GM23248 (cell line): Measurements from ENCODE around the gene RNU4-1. TPM values are rescaled to one million over a fixed set of nuclear protein-coding genes. Genes with fewer than 3 reads are reported as not detected.
A peak's percentile ranks its signal among the peaks of the same experiment; 100 is the strongest.
"Not testable (repeated sequence)": the region's sequence is repeated elsewhere in the genome, so short reads cannot be mapped to it uniquely, and the experiment has no call there.

Experiments used
- DNase-seq: peaks from one replicate; pipeline ENCODE4 v3.0.0-alpha.2; 2015
- H2AFZ ChIP-seq: fragments of 200-600 bp; sonication (generic); 2 replicates; pipeline ENCODE4 v1.6.1; 2016; ENCODE audit warnings: antibody characterized with exemption
- H3F3A ChIP-seq: fragments of 200-600 bp; sonication (generic); 2 replicates; pipeline ENCODE4 v1.6.1; 2016; ENCODE audit warnings: mild to moderate bottlenecking, antibody characterized with exemption, mixed run types; ENCODE audit not compliant: insufficient read depth
- H3K27ac ChIP-seq: fragments of 200-600 bp; sonication (generic); 2 replicates; pipeline ENCODE4 v1.5.1; 2016; ENCODE audit warnings: mild to moderate bottlenecking
- H3K27me3 ChIP-seq: fragments of 200-600 bp; sonication (generic); replicated peaks from 2 replicates; pipeline ENCODE4 v1.6.1; 2016; ENCODE audit warnings: mild to moderate bottlenecking; ENCODE audit not compliant: insufficient read depth
- H3K36me3 ChIP-seq: fragments of 200-600 bp; sonication (generic); 2 replicates; pipeline ENCODE4 v1.6.1; 2016; ENCODE audit warnings: low read depth, mild to moderate bottlenecking
- H3K4me1 ChIP-seq: fragments of 200-600 bp; sonication (generic); 2 replicates; pipeline ENCODE4 v1.6.1; 2016; ENCODE audit warnings: mild to moderate bottlenecking; ENCODE audit not compliant: insufficient read depth
- H3K4me2 ChIP-seq: fragments of 200-600 bp; sonication (generic); one replicate; pipeline ENCODE4 v1.6.1; 2016; ENCODE audit warnings: mild to moderate bottlenecking; ENCODE audit not compliant: unreplicated experiment
- H3K4me3 ChIP-seq: fragments of 200-600 bp; sonication (generic); 2 replicates; pipeline ENCODE4 v1.5.1; 2016; ENCODE audit warnings: mild to moderate bottlenecking
- H3K79me2 ChIP-seq: fragments of 200-600 bp; sonication (generic); 2 replicates; pipeline ENCODE4 v1.6.1; 2016; ENCODE audit warnings: mild to moderate bottlenecking; ENCODE audit not compliant: insufficient read depth
- H3K9ac ChIP-seq: fragments of 200-600 bp; sonication (generic); 2 replicates; pipeline ENCODE4 v1.6.1; 2016; ENCODE audit warnings: mild to moderate bottlenecking
- H3K9me2 ChIP-seq: fragments of 200-600 bp; sonication (generic); 2 replicates; pipeline ENCODE4 v1.6.1; 2016; ENCODE audit warnings: mixed run types, mild to moderate bottlenecking, moderate library complexity; ENCODE audit not compliant: insufficient read depth
- H3K9me3 ChIP-seq: fragments of 200-600 bp; sonication (generic); one replicate; pipeline ENCODE4 v1.6.1; 2017; ENCODE audit warnings: low read depth
- H4K20me1 ChIP-seq: fragments of 200-600 bp; sonication (generic); 2 replicates; pipeline ENCODE4 v1.6.0; 2016; ENCODE audit not compliant: insufficient read depth
- EZH2 ChIP-seq: fragments of 200-600 bp; sonication (generic); IDR thresholded peaks from 2 replicates; pipeline ENCODE4 v1.6.1; 2018; ENCODE audit warnings: antibody characterized with exemption, mild to moderate bottlenecking; ENCODE audit not compliant: insufficient read depth, poor library complexity, severe bottlenecking
- EZH2phosphoT487 ChIP-seq: fragments of 200-600 bp; sonication (generic); IDR thresholded peaks from 2 replicates; pipeline ENCODE4 v1.6.1; 2018; ENCODE audit warnings: antibody characterized with exemption, moderate library complexity, mild to moderate bottlenecking, low read depth; ENCODE audit not compliant: insufficient read depth
- WGBS, 2 experiments: methylation state at CpG; one replicate each; pipeline ENCODE4 v1.1.6; 2015 to 2017; ENCODE audit warnings: low lambda C conversion rate in 2 of 2, low coverage in 1 of 2; ENCODE audit errors: missing lambda C conversion rate in 2 of 2; 5-methylcytosine and 5-hydroxymethylcytosine counted together
- in situ Hi-C: fragments of 300-500 bp; cut with MboI; formaldehyde crosslinking; loops from 2 replicates; pipeline ENCODE4 v1.15.0; 2020
- polyA plus RNA-seq: library from polyadenylated mRNA; unstranded; fragments of >200 nt; fragmentation: Nextera tagmentation; extraction: Ambion mirVana; gene quantifications from 2 replicates; pipeline ENCODE4 v1.2.1, GENCODE V29; 2016
- total RNA-seq: library from RNA; depleted of rRNA; stranded (reverse); fragments of >200 nt; shearing (Covaris generic); gene quantifications from 2 replicates; pipeline ENCODE4 v1.2.3, GENCODE V29; 2014

Gene RNU4-1
- total and polyA plus RNA-seq, 2 experiments from 2014 or later = not detected

DNA sequence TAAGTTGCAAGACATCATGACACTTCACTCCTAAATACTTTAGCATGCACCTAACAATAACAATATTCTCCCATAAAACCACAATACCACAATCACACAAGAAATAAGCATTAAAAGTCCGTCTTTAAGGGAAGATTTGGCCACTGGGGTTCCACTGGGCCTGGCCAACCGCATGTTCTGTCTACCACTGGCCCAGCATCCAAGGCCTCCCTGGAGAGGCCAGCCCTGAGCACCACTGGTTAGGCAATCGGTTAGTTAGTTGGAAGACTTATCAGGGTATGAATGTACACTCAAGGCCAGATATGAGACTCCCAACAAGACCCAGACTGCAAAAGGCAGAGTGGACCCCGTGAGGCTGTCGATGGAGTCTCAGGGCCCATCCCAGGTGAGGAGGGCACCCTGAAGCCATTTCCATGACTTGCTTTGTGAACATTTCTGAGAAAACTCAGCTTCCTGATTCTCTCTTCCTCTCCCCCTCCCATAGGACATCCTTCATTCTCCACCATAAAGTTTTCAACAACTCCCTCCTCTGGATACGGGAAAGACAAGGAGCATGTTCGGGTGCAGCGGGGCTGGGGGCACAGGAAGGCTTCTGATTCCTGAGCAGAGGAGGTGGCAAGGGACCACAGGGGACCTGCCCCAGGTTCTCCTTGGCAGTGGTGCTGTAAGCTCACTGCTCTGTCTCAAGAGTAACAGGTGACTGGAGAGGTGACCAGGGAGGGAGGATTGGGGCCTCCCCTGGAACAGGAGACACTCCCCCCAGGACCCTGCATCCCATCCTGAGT, 33.4 kb downstream of the RNU4-1 start:
- Histone ChIP-seq H3K4me1 (peaks cover 69% of the 10 kb centered on the region), H3K27me3 (no peaks in the 10 kb centered on the region), H3F3A (peaks cover 88% of the 10 kb centered on the region), H3K79me2 (peaks cover 98% of the 10 kb centered on the region), H3K36me3 (peaks cover 8% of the 10 kb centered on the region; the same call in 1 of the 2 replicates), H3K9me2 (no peaks in the 10 kb centered on the region), H3K4me2 (peak overlapping the region; percentile 27), H3K4me3 (no peak overlapping the region; the same call in 1 of the 2 replicates), H3K27ac (peak overlapping the region; percentile 82), H3K9me3 (no peaks in the 10 kb centered on the region), H2AFZ (no peak overlapping the region), H3K9ac (no peak overlapping the region), H4K20me1 (no peaks in the 10 kb centered on the region)
- WGBS, 2 experiments = 64% methylated on average over 8 of the region's 8 CpGs
- in situ Hi-C loops = no loop called here
- peak; percentile 71 for DNase-seq
- TF ChIP-seq EZH2phosphoT487 (no peak), EZH2 (no peak)

DNA sequence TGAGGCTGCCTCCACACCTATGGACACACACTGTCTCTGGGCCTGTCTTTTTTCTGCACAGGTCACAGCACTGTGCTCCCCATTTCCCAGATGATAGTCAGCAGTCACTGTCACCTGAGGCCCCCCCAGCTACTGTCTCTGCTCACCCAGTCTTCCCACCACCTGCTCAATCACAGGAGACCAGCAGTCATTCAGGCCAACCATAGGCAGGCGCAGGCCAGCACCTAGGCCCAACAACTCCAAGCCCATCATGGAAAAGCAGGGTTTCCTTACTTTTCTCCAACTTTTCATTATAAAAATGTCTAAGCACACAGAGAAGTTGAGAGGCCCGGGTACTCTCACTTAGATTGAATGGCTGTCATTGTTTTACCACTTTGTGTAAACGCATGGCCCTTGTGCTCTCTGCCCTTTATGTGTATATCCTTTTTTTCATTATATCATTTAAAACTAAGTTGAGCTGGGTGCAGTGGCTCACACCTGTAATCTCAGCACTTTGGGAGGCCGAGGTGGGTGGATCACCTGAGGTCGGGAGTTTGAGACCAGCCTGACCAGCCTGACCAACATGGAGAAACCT, 34.6 kb downstream of the RNU4-1 start:
- Histone ChIP-seq H3K27me3 (no peaks in the 10 kb centered on the region), H3K36me3 (peaks cover 12% of the 10 kb centered on the region; the same call in 1 of the 2 replicates), H3K4me2 (peak overlapping the region; percentile 72), H3F3A (peaks cover 87% of the 10 kb centered on the region), H4K20me1 (no peaks in the 10 kb centered on the region), H3K27ac (peak overlapping the region; percentile 82), H3K9me3 (no peaks in the 10 kb centered on the region), H3K4me3 (0 out of 2 replicates have a peak overlapping the region, but pooled peaks have one; percentile 11), H3K9me2 (no peaks in the 10 kb centered on the region), H3K4me1 (peaks cover 75% of the 10 kb centered on the region), H3K79me2 (peaks cover 98% of the 10 kb centered on the region), H2AFZ (no peak overlapping the region), H3K9ac (0 out of 2 replicates have a peak overlapping the region, but pooled peaks have one; percentile 21)
- 88 to 89% methylated on average over 5 of the region's 5 CpGs for WGBS, 2 experiments
- DNase-seq = no peak
- TF ChIP-seq EZH2 (no peak), EZH2phosphoT487 (no peak)
- in situ Hi-C loops = no loop called here

DNA sequence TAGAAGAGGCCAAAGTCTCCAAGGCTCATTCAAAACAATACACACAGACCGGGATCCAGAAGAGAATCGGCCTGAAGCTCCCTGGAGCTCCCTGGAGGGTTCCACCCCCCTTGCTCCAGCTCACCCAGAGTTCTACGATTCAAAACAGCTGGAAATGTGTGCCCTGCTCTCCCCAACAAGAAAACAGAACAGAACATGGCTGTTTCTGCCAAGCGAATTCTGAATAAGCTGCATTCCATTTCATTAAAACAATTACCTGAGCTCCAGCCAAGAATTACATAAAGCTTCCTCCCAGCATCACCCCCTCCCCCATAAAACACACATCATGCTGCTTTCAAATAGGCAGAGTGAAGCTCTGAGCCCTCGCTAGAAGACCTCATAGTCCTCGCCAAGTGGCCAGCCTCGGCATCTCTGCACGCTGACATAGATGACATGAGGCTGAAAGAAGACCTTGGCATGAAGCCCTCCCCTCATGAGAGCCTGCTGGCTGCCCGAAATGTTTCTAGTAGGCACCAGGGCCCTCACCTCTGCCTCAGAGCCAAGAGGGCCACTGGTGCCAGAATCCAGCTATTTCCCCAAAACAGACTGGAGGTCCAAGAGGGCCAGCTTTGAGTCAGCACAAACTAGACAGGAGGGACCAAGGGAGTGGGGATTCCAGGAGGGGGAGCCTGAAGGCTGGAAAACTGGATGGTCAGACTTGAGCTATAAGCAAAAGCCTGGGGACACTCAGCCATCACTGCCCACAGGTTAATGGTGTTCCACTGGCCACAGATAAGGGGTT, 35.8 kb downstream of the RNU4-1 start:
- in situ Hi-C loops = no loop called here
- H3K4me3 ChIP-seq = peak overlapping the region; percentile 53
- no peaks in the 10 kb centered on the region for H4K20me1 ChIP-seq
- peak; percentile 97 for DNase-seq
- peaks cover 79% of the 10 kb centered on the region for H3F3A ChIP-seq
- H3K9ac ChIP-seq = peak overlapping the region; percentile 59
- H3K9me2 ChIP-seq = no peaks in the 10 kb centered on the region
- peaks cover 98% of the 10 kb centered on the region for H3K79me2 ChIP-seq
- H2AFZ ChIP-seq = no peak overlapping the region
- 0 to 1% methylated on average over 9 of the region's 9 CpGs for WGBS, 2 experiments
- peak overlapping the region; percentile 72 for H3K4me2 ChIP-seq
- peaks cover 80% of the 10 kb centered on the region for H3K4me1 ChIP-seq
- H3K27ac ChIP-seq = peak overlapping the region; percentile 82
- peaks cover 15% of the 10 kb centered on the region; the same call in 1 of the 2 replicates for H3K36me3 ChIP-seq
- H3K9me3 ChIP-seq = no peaks in the 10 kb centered on the region
- no peaks in the 10 kb centered on the region for H3K27me3 ChIP-seq
- TF ChIP-seq EZH2phosphoT487 (no peak), EZH2 (no peak)

DNA sequence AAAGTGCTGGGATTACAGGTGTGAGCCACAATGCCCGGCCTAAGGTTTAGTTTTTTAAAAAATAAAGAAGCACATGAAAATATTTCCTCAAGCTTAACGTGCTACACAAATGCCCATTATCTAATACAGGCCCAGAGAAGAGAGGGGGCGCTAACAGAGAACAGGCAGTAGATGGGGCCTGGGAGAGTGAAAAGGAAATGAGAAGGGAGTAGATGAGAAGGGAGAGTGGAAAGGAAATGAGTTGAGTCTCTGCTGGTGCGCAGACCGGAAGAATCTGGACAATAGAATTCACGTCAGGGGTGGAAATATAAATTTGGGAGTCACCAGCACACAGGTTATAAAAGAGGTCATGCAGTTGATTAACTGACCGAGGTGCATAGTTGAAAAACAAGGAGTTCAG, 38.2 kb downstream of the RNU4-1 start:
- H3K4me2 ChIP-seq = no peak overlapping the region
- H3K9me2 ChIP-seq = no peaks in the 10 kb centered on the region
- H3K27me3 ChIP-seq = no peaks in the 10 kb centered on the region
- TF ChIP-seq EZH2phosphoT487 (no peak), EZH2 (no peak)
- H2AFZ ChIP-seq = no peak overlapping the region
- peaks cover 20% of the 10 kb centered on the region; the same call in 1 of the 2 replicates for H3K36me3 ChIP-seq
- peaks cover 67% of the 10 kb centered on the region for H3F3A ChIP-seq
- H3K27ac ChIP-seq = 0 out of 2 replicates have a peak overlapping the region, but pooled peaks have one; percentile 24
- in situ Hi-C loops = no loop called here
- no peaks in the 10 kb centered on the region for H3K9me3 ChIP-seq
- no peaks in the 10 kb centered on the region for H4K20me1 ChIP-seq
- H3K4me1 ChIP-seq = peaks cover 86% of the 10 kb centered on the region
- 95 to 99% methylated on average over 7 of the region's 7 CpGs for WGBS, 2 experiments
- H3K4me3 ChIP-seq = no peak overlapping the region
- no peak overlapping the region for H3K9ac ChIP-seq
- H3K79me2 ChIP-seq = peaks cover 98% of the 10 kb centered on the region
- DNase-seq = no peak

DNA sequence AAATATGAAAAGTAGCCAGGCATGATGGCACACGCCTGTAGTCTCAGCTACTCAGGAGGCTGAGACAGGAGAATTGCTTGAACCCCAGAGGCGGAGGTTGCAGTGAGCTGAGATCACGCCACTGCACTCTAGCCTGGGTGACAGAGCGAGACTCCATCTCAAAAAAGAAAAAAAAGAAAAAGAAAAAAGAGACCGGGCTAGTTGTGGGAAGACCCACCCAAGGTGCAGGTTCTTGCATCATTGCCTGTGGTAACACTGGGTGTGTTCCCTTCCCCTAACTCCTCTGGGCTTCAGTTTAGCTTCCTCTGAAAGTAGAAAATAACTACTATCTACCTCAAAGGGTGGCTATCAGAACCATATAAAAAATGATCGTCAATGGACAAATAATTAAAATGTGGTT, 39.7 kb downstream of the RNU4-1 start:
- H2AFZ ChIP-seq, H3K4me2 ChIP-seq, H3K27me3 ChIP-seq, in situ Hi-C loops, DNase-seq, H3K9ac ChIP-seq, H3K9me2 ChIP-seq, H3K4me3 ChIP-seq, H4K20me1 ChIP-seq, H3K9me3 ChIP-seq: not testable (repeated sequence)
- peaks cover 98% of the 10 kb centered on the region for H3K79me2 ChIP-seq
- peak overlapping the region; percentile 45 for H3K27ac ChIP-seq
- peaks cover 86% of the 10 kb centered on the region for H3K4me1 ChIP-seq
- peaks cover 20% of the 10 kb centered on the region; the same call in 1 of the 2 replicates for H3K36me3 ChIP-seq
- H3F3A ChIP-seq = peaks cover 66% of the 10 kb centered on the region
- 76 to 78% methylated on average over 6 of the region's 6 CpGs for WGBS, 2 experiments
